ENCODE data around the gene HLA-E. TPM values are rescaled to one million over a fixed set of nuclear protein-coding genes. Genes with fewer than 3 reads are reported as not detected.

The HLA-E gene
- total and polyA plus RNA-seq, 2 experiments from 2014 or later, result 15.6 to 36.0 TPM

DNA sequence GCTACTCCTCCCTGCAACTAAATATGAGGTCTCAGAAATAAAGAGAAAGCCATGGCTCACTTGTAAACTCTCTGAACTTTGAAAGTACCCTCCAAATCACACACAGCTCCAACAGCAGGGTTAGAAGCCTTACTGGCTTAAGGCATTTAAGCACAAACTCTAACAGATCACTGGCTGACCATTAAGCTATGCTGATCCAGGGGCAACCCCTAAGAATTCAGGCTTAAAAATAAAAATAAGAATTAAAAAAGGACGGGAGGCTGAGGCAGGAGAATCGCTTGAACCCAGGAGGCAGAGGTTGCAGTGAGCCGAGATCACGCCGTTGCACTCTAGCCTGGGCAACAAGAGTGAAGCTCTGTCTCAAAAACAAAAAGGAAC, 21.8 kb downstream of the HLA-E start (continued):
- TF ChIP-seq NANOG (IDR thresholded peaks at IDR 0.05; ENCODE audit: borderline replicate concordance), result no peak
- no peak for TF ChIP-seq REST (IDR thresholded peaks at IDR 0.05; ENCODE audit: unreplicated experiment)

DNA sequence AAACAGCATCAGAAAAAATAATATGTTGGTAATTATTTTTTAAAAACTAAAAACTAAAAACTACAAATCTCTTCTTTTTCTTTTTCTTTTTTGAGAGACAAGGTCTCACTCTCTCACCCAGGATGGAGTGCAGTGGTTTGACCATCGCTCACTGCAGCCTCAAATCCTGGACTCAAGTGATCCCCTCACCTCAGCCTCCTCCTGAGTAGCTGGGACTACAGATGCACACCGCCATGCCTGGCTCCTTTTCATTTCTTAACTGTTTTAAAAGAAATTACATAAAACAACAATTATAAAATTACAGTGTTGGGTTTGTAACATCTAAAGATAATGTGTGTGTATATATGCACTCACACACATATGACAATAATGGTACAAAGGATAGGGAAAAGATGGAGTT, 24.1 kb downstream of the HLA-E start:
- no peak overlapping the region for H3K27ac Mint-ChIP-seq
- H3K27ac ChIP-seq (ENCODE audit: low read depth), result no peak overlapping the region
- peaks cover 4% of the 10 kb centered on the region for H3K9me3 Mint-ChIP-seq
- peaks cover 9% of the 10 kb centered on the region for H3K27me3 Mint-ChIP-seq (ENCODE audit: insufficient read depth, low read depth, poor library complexity)
- no peaks in the 10 kb centered on the region for H3K27me3 ChIP-seq (ENCODE audit: insufficient read depth)
- H3K4me3 ChIP-seq, result no peak overlapping the region
- H2AFZ ChIP-seq, result no peak overlapping the region
- H3K4me1 ChIP-seq (ENCODE audit: insufficient read depth), result no peaks in the 10 kb centered on the region
- ATAC-seq (no peak), DNase-seq (ENCODE audit: low spot score) (no peak)
- no peaks in the 10 kb centered on the region for H3F3A ChIP-seq (replicated peaks; ENCODE audit: low read depth)
- H3K36me3 Mint-ChIP-seq (ENCODE audit: low read depth), result peaks cover 3% of the 10 kb centered on the region; the same call in 2 of the 3 replicates
- no peak overlapping the region for H3K4me2 ChIP-seq
- no peaks in the 10 kb centered on the region for H3K79me2 ChIP-seq (replicated peaks; ENCODE audit: insufficient read depth)
- no peak overlapping the region for H3K4me3 Mint-ChIP-seq
- peaks cover 23% of the 10 kb centered on the region for H3K4me1 Mint-ChIP-seq
- H3K9me2 ChIP-seq (ENCODE audit: insufficient read depth), result no peaks in the 10 kb centered on the region
- H3K36me3 ChIP-seq (ENCODE audit: insufficient read depth), result no peaks in the 10 kb centered on the region
- TF ChIP-seq EZH2phosphoT487 (IDR thresholded peaks at IDR 0.05; ENCODE audit: unreplicated experiment) (no peak), ZNF462 (CRISPR knock-in tag; IDR thresholded peaks at IDR 0.05) (no peak), REST (IDR thresholded peaks at IDR 0.05; ENCODE audit: unreplicated experiment) (no peak), ETS1 (IDR thresholded peaks at IDR 0.05) (no peak), EZH2 (IDR thresholded peaks at IDR 0.05; ENCODE audit: low read depth, unreplicated experiment) (no peak), ZNF114 (CRISPR knock-in tag; IDR thresholded peaks at IDR 0.05) (no peak), NANOG (IDR thresholded peaks at IDR 0.05; ENCODE audit: borderline replicate concordance) (no peak), CREB1 (CRISPR knock-in tag; IDR thresholded peaks at IDR 0.05; ENCODE audit: low read depth) (no peak), ZNF331 (CRISPR knock-in tag; IDR thresholded peaks at IDR 0.05; ENCODE audit: low read depth) (no peak), JUNB (IDR thresholded peaks at IDR 0.05; ENCODE audit: unreplicated experiment) (no peak), POLR2AphosphoS5 (IDR thresholded peaks at IDR 0.05; ENCODE audit: low read depth) (no peak), STAT1 (IDR thresholded peaks at IDR 0.05; ENCODE audit: unreplicated experiment) (no peak)
- no peaks in the 10 kb centered on the region for H4K20me1 ChIP-seq (replicated peaks; ENCODE audit: insufficient read depth)
